NCI-H1105 (cell line): ENCODE results near the gene AP2A2.

Source experiments
- DNase-seq: peaks from one replicate; lab custom pipeline; 2025; lab: John Stamatoyannopoulos, UW

The AP2A2 gene

DNA sequence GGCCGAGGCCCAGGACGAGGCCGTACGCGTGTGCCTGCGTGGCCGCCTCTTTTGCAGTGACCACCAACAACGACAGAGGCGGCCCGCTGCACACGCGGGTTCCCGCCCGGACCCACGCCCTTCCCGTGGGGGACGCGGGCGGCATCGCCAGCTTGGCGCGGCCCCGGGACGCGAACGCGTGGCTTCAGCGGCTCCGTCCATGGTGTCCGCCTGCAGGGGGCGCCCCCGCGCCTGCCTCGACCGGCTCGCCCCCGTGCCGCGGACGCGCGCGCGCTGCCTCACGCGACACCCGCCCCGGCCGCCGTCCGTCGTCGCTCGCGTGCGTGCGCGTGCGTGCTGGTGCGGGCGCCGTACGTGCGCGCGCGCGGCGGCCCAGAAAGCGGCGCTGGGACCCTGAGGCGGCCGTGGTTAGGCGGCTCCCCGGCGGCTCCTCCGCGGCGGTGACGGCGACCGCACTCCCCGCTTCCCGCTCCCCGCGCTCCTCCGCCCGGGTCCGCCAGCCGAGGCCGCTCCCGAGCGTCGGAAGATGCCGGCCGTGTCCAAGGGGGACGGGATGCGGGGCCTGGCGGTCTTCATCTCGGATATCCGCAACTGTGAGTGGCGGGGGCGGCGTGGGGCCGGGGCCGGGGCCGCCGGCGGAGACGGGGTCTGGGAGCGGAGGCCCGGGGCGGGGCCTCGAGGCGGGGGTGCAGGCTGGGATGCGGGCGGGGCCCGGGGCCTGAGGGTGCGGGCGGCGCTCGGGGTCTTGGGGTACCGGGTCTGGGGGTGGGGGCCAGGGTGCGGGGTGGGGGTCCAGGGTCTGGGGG is at the start of gene AP2A2:
AP2A2 (plus strand) TSS at position 375 of the 806 bp plus-strand sequence; CDS start at position 527, 152 bp downstream.
- peak; percentile 84 for DNase-seq

DNA sequence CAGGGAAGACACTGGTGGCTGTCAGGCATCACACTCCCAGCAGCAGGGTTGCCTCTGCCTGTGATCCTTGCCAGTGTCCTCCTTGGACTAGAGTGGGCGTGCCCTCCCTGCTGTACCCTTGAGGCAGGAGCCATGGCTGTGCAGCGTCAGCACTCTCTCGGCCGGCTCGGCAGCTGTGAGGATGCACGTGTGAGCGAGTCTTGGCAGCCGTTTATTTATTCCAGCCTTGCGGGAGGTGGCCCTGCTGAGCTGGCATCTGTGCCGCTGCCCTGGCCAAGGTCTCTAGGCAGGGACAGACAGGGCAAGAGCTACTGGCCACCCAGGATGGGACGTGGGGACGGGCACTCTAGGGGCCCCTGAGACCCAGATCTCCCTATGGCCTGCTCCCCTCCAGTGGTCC is 49.1 kb upstream of the AP2A2 start:
- DNase-seq = no peak

DNA sequence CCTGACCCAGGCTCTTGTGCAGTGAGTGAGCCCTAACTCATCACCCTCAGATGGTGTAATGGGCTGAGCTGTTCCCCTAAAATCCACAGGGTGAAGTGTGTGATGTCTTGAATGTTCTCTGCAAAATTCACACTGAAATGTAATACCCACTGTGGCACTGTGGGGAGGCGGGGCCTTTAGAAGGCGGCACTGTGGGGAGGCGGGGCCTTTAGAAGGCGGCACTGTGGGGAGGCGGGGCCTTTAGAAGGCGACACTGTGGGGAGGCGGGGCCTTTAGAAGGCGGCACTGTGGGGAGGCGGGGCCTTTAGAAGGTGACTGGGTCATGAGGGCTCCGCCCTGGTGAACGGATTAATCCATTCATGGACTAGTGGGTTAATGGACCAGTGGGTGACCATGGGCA is 48.1 kb upstream of the AP2A2 start:
- DNase-seq = no peak

DNA sequence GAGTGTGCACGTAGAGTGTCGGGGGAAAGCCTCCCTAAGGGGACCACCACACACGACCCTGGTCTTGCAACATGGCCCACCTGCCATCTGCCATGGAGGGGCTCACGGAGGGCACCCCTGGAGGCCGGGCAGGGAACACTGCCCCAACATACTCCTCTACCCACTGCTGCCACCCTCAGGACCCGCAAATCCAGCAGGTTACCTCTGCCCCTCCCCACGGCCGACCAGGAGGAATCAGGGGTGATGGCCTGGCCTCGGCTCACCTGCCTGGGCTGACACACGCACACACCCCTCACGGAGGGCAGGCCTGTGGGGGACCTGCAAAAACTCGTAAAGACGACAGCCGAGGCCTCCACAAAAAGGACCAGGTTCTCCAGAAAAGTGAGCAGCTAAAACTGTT is 45.2 kb upstream of the AP2A2 start:
- DNase-seq = no peak

DNA sequence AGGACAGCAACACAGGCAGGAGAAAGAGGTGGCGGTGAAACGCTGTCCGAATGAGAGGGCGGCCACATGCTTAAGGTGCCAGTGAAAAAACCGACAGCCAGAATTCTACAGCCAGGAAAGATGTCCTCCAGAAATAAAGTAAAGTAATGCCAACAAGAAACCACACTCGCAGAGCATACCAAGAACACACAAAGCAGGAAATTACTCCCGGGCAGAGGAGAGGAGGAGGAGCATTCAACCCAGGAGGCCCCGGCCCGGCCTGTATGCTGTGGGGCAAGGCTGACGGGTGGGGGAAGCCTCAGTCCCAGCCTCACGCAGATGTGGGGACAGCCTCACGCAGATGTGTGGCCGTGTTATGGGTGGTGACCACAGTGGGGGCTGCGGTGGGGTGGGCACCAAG is 43.1 kb upstream of the AP2A2 start:
- DNase-seq = no peak

DNA sequence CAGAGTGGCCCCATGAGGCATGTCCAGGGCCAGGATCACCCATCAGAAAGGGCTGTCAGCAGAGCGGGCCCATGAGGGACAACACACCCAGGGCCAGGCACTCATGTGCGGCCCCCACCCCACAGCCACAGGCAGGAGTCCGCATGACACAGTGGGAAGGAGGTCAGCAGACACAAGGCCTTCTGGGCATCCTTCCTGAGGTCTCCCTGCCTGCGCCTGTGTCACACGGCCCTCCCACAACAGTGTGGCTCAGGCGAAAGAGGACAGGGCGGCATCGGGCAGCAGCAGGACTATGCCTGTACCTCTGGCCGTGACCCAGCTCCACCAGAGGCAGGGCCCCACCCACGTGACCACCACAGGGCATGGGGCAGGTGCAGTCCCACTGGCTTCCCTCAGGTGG is 42.1 kb upstream of the AP2A2 start:
- no peak for DNase-seq

DNA sequence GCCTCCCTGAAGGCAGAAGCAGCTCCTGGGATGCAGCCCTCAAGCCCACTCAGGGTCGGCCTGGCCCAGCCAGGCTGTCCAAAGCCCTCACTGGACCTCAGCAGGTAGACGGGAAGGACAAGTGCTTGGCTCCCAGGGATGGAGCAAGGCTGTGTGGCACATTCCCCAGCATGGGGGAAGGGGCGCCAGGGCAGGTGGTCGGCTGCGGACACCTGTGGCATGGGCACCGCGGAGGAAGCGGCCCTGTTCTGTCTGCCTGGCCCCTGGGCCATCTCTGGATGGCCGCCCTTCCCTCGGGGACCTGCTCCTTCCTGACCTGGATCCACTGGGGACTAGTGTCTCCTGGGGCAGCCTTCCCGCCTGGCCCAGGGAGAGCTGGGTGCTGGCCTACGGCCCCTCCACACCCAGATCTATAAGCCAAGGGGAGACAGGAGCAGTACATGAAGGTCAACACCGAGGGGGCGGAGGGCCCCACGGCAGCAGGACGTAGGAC is 41.0 kb upstream of the AP2A2 start:
- no peak for DNase-seq

DNA sequence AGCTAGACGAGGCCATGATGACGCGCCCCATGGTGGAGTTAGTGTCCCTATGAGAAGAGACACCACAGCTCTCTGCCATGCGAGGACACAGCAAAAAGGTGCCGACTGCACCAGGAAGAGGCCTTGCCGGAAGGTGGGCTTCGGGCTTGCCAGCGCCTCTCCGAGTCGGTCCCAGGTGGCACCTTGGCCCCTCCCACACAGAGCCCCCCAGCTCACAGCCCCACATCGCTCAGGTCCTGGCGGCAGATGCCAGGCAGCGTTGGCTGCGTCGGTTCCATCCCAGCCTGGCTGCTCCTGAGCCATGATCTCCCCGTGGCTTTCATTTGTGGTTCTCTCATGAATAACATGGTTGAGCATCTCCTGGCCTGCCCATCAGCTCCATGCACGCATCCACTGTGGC is 39.1 kb upstream of the AP2A2 start:
- DNase-seq = no peak

DNA sequence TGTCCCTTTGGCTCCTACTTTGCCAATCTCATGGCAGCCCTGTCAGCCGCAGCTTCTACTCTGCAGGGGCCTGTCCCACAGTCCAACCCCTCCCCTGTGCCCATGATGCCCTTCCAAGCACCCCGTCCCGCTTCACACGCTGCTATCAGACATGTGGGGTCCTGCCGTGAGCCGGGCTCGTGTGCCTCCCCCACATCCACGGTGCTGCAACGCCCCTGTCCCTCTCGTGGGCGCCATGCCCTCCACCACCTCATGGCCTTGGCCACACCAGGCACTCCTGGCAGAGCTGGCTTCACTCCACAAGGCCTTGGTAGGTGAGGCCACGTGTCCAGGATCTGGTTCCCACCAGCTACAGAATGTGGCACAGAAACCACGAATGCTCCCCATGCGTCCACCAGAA is 38.1 kb upstream of the AP2A2 start:
- no peak for DNase-seq

DNA sequence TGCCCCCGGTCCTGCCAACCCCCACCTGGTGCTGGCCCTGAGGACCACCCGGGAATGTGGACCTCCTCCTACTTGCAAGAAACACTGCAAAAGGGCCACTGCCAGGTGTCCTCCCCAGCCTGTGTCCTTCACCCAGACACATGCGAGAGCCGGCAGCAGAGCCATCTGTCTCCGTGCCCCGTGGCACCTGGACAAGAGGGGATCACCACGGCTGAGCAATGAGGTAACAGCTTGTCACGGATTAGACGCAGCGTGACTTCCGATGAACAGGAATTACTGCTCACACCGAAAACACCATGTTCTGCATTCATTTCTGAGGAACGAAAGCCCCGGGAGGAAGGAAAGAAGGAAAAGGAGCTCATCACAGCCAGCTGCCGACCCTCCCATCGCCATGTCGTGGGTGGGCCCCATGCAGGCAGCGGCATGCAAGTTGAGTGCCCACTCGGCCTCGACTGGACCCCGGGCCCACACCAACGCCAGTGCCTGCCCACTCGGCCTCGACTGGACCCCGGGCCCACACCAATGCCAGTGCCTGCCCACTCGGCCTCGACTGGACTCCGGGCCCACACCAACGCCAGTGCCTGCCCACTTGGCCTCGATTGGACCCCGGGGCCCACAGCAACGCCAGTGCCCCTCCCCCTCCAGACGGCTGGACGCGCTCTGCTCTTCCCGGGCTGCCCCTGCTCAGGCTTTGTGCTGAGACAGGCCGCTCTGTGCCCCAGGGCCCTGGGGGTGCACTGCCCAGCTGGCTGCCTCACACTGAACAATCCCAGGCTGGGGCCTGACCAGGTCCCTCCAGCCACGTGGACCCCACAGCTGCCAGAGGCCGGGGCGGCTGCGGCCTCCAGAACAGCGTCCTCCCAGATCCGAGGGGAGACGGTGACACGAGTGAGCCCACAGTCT is 37.1 kb upstream of the AP2A2 start:
- no peak for DNase-seq

DNA sequence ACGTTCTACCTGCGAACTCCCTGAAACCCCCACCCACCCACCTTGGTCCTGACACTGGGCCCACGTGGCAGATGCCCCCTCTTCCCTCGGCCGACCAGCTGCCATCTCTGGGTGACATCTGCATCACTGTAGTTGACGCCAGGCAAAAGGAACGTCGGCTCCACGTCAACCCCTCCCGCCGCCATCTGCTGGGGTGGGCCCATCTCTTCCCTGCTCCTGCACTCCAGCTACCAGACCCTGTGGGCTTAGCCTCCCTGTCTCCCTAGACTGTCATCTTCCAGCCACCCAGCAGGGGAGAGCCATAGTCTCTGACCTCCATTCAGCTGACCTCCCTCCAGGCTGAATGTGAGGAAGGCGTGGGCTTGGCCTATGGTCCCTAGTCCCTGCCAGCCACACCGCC is 36.4 kb upstream of the AP2A2 start:
- DNase-seq = no peak

DNA sequence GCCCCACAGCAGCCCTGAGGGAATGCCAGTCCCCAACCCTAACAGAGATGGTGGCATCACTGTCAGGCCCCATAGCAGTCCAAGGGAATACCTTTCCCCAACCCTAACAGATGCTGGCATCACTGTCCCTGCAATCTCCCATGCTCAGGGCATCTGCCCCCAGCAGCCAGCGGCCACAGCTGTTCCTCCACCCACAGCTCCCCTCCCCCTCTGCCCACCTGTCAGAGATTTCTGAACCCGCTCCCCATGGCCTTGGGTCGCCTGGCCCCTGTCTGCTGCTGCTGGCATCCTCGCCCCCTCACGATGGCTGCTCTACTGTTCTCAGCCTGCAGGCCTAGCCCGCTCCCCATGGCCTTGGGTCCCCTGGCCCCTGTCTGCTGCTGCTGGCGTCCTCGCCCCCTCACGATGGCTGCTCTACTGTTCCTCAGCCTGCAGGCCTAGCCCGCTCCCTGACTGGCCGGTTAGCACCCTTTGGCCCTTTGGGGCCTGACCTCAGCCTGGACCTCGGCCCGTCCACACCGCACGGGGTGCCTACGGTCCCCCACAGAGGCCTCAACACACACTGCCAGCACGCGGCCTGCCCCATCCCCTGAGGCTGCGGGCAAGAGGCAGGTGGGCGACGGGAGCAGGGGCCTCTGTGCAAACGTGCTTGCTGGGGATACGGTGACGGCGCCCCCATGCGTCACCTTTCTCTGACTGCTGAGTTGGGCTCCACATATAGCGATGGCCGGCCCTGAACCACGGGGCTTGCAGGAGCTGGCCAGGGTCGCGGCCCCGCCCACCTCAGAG is 35.8 kb upstream of the AP2A2 start:
- DNase-seq = no peak

DNA sequence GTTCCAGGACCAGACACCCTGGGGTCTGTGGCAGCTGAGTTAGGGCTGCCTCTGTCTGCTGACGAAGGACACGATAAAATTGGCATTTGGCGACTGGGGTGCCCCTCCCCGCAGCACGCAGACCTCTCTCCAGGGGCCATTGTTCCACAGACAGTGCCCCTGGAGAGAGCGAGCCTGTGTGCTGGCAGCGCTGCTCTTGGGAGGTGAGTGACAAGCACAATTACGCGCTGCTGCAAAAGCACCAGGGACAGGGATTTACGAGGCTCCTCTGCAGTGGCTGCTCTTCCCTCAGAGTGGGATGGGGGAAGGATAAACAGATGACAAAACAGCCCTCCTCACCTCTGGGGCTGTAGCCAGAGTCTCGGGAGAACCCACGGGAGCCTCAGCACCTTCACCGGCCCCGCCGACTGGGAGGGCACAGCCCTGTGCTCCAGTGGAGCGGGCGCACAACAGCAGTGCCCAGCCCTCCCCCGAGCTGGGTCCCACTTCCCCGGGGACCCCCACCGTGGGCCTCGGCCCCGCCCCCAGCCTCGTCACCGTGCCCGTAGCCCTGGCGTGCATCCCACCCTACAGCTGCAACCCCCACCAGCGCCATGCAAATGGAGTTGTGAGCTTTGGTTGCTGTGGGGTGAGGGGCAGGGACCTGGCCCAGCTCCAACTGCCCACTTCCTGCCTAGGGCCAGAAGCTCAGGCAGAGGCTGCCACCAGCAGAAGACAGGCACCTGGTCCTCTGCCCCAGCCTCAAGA is 34.7 kb upstream of the AP2A2 start:
- DNase-seq = no peak

DNA sequence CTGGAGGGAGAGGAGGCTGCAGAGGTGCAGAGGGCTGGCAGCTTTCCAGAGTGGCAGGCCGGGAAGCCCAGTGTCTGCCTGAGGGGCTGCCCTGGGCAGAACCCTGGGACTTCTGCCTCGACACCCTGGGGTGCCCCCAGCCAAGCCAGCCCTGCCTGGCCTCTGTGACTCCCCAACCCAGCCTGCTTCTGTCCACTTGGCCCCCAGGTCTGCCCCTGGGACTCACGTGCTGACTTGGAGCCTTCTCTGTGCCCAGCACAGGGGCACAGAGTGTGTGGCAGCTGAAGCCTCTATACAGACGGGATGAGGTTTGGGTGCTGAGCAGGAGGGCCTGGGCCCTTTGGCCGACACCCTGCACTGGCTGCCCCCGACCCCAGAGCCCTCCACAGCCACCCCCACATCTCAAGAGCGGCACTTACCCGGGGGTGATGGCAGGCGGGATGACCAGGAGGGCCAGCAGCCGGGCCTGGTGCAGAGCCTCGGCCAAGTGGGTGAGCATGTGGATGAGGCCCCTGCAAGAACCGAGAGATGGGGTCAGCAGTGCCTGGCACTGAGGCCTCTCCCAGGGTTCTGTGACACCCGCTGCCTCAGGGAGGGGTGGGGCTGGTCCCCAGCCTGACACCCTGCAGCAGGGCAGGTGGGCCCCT is 32.5 kb upstream of the AP2A2 start:
- DNase-seq = no peak

DNA sequence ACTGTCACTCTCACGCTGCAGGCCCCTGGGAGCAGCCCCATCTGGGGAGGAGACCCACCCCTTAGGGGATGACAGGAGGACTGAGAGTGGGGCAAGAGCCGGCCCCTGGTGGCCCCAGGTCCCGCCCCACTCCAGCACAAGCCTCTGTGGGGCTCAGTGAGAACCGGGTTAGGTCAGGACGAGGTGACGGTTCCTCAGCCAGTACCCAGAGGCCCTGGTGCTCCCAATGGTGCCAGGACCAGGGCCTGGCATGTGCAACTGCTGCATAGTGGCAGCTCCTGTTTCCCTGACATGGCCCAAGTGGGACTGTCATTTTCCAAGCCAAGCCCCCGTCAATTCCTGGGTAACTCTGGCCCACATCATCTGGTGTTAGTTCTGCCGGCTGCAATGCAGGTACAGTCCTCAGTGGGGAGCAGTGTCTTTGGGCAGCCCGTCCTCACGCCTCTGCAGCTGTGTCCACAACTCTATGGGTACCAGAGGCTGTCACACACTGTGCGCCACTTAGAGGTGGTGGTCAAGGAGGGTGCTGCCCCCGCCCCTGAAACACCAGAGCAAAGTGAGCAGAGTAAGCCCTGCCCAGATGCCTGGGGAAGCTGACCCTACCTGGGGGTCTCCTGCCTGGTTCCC is 31.0 kb upstream of the AP2A2 start:
- no peak for DNase-seq

DNA sequence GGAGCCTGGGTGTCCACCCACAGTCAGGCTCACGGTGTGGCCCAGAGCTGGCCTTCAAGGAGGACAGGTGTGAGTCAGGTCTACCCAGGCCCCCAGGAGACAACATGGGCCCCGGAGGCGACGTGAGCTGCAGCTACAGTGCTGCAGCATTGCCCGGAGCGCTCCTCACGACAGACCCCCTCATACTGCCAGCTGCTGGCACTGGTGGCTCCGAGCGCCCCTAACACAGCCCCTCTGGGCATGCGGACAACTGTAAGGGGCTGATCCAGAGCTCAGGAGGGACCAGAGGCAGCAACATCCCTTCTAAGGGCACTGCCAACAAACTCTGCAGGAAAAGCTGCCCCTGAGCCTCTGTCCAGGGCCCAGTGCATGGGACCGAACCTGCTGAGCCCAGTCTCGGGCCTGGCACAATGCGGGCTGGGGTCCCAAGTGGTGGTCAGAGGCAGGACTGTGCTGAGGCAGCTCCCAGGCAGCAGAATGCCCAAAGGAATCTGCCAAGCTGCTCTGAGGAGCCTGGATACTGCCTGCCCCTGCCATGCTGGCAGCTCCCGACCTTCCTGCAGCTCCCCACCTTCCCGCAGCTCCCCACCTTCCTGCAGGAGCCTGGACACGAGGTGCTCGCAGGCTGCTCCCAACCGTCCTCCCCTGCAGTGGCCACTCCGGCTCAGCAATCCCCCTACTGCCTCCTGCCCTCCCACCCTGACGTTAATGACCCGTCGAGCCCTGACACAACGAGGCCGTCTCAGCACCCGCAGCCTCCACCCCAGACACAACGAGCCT is 30.1 kb upstream of the AP2A2 start:
- no peak for DNase-seq

DNA sequence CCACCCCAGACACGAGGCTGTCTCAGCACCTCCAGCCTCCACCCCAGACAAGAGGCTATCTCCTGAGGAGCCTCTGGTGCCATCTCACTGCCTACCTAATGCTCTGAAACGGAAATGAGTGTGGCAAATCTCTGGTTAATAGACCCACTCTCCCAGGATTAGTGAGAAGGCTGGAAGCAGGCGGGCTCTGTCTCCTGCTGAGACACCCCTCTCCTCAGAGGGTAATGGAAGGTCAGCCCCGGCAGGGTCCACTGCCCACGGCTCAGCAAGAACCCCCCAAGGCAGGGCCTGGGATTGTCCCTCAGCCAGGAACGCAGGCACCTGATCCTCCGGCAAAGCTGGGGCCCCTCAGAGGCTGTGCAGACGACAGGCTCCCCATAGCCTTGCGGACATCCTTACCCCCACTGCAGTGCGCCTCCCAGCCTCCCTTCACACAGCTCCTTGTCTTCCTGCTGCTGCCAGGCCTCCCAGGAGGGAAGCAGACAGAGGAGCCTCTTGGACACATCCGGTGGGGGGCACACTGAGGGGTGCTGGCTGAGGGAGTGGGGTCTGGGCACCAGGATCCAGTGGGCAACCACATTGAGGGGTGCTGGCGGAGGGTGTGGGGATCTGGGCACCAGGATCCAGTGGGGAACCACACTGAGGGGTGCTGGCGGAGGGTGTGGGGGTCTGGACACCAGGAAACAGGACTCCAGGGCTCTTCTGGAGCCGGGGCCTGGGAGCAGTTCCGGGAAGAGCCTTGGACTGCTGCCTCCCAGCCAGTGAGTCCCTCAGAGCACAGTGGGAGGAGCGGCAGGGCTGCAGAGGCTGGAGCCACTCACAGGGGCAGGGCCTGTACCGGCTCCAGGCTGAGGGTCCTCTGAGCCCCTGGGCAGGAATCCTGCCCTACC is 28.2 kb upstream of the AP2A2 start:
- no peak for DNase-seq

DNA sequence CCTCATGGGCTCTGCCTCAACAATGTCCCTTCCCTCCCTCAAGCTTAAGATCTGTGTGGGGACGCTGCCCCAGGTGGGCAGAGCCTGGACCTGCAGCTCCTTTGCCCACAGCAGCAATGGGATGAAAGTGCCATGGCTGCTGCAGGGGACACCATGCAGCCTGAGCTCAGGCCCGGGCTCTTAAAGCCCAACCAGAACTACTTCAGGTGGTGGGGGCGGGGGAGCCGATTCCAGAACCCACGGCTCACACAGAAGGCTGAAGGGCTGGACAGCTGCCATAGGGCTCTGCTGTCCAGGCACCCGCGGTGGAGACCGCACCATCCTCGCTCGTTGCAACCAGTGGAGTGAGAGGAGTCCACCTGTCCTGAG is 27.5 kb upstream of the AP2A2 start:
- peak; percentile 30 for DNase-seq
